Activated CD4-positive, alpha-beta T cell treated with anti-CD3 and anti-CD28 coated beads for 4 hours (primary cell): Measurements from ENCODE around the gene C1orf87.

Experiments
- DNase-seq, 2 donors: peaks; one replicate each; pipeline ENCODE4 v3.0.0-alpha.2; 2020

C1orf87 gene

GRCh38 chr1:59945790-59946189, 127.8 kb downstream of the C1orf87 start:
- DNase-seq, result no peak
